IPS-15b (cell line): ENCODE results near the gene EFCAB3.
"Not testable (repeated sequence)": the region's sequence is repeated elsewhere in the genome, so short reads cannot be mapped to it uniquely, and the experiment has no call there.

ENCODE experiments used
- H3K27me3 ChIP-seq: one replicate; pipeline ENCODE4 v1.6.1; 2013; ENCODE audit warnings: low read length; ENCODE audit not compliant: control insufficient read depth, insufficient read depth
- H3K36me3 ChIP-seq: one replicate; pipeline ENCODE4 v1.6.1; 2013; ENCODE audit warnings: low read length; ENCODE audit not compliant: control insufficient read depth, insufficient read depth
- H3K4me1 ChIP-seq: one replicate; pipeline ENCODE4 v1.6.1; 2013; ENCODE audit warnings: mild to moderate bottlenecking, low read length; ENCODE audit not compliant: control insufficient read depth, insufficient read depth
- H3K4me3 ChIP-seq: one replicate; pipeline ENCODE4 v1.5.1; 2013; ENCODE audit warnings: low read depth, low read length
- H3K9ac ChIP-seq: one replicate; pipeline ENCODE4 v1.6.1; 2013; ENCODE audit warnings: low read depth, mild to moderate bottlenecking, low read length
- H3K9me3 ChIP-seq: one replicate; pipeline ENCODE4 v1.6.1; 2013; ENCODE audit warnings: mild to moderate bottlenecking, low read length; ENCODE audit not compliant: control insufficient read depth, insufficient read depth

The EFCAB3 gene

GRCh38 chr17:62426214-62426613 is 45.9 kb downstream of the EFCAB3 start:
- not testable (repeated sequence) for H3K4me3 ChIP-seq, H3K9ac ChIP-seq

DNA sequence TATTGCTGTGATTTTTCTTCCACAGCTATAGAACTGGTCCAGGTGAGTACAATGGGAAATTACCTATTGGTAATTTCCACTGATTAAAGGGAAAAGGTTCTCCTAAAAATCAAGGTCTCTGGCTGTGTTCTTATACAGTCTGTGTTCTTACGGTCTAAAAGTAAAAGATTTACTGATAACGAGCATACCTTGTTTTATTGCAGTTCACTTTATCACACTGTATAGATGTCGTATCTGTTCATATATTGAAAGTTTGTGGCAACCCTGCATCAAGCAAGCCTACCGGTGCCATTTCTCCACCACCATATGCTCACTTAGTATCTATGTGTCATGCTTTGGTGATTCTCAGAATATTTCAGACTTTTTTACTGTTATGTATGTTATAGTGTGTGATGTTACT is 54.9 kb downstream of the EFCAB3 start:
- H3K27me3 ChIP-seq, H3K4me3 ChIP-seq, H3K4me1 ChIP-seq, H3K36me3 ChIP-seq, H3K9ac ChIP-seq, H3K9me3 ChIP-seq: not testable (repeated sequence)

More at GRCh38 chr17:62426214-62426613, 45.9 kb downstream of the EFCAB3 start:
- H3K27me3 ChIP-seq, H3K4me1 ChIP-seq, H3K36me3 ChIP-seq, H3K9me3 ChIP-seq: not testable (repeated sequence)

DNA sequence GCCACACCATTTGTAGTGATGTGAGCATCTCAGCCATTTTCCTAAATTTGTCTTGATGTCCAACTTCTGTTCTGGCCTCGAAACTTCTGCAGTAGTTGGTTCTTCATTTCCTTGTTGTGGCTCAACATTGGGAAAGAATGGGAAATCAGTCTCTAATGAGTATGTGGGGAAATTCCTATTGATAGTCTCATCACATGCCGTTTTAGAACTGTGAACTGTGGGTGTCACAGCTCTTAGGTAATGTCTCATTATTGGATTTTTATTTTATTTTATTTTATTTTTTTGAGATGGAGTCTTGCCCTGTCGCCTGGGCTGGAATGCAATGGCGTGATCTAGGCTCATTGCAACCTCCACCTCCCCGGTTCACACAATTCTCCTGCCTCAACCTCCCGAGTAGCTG is 60.8 kb downstream of the EFCAB3 start:
- H3K4me1 ChIP-seq, H3K27me3 ChIP-seq, H3K9ac ChIP-seq, H3K9me3 ChIP-seq, H3K4me3 ChIP-seq: not testable (repeated sequence)
- peaks cover 17% of the 10 kb centered on the region for H3K36me3 ChIP-seq

GRCh38 chr17:62444063-62444462 is 63.7 kb downstream of the EFCAB3 start:
- Histone ChIP-seq H3K9me3 (no peaks in the 10 kb centered on the region), H3K27me3 (no peaks in the 10 kb centered on the region), H3K4me3 (no peak overlapping the region), H3K36me3 (peaks cover 20% of the 10 kb centered on the region), H3K9ac (no peak overlapping the region), H3K4me1 (no peaks in the 10 kb centered on the region)

GRCh38 chr17:62445791-62446190 is 65.4 kb downstream of the EFCAB3 start:
- H3K27me3 ChIP-seq, H3K9ac ChIP-seq, H3K9me3 ChIP-seq, H3K4me1 ChIP-seq, H3K4me3 ChIP-seq: not testable (repeated sequence)
- peaks cover 17% of the 10 kb centered on the region for H3K36me3 ChIP-seq

DNA sequence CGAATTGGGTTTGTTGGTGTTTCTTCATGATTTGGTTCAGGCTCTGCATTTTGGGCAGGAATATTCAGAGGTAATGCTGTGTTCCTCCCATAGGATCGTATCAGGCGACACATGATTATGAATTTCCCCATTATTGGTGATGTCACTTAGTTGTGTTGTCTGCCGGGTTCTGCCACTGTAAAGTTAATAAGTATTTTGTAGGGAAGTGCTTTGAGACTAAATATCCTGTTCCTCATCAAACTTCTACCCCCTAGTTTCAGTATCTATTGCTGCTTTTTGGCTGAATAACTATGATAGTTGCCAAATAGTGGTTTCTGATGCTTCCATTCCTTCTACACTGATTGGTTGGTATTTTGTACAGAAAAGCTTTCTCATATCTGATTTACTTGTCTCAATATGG is 71.8 kb downstream of the EFCAB3 start:
- not testable (repeated sequence) for H3K9ac ChIP-seq, H3K27me3 ChIP-seq, H3K4me3 ChIP-seq, H3K9me3 ChIP-seq, H3K4me1 ChIP-seq, H3K36me3 ChIP-seq

DNA sequence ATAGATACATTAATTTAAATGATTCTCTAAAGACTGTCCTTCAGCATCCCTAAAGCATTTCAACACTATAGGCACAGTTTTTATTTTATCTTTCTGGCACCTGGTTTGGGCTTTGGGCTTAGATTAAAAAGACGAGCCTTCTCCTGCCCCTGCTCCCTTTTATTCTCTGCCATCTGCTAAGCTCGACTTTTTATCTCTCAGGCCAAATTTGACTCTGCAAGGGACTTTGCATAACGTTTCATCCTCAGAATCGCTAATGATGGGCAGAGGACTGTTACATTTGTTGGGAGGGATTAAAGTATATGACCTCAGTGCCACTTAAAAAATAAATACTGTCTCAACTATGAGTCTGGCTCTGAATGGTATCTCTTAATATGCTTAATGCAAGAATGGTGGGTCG is 72.7 kb downstream of the EFCAB3 start:
- H3K36me3 ChIP-seq, H3K27me3 ChIP-seq, H3K9ac ChIP-seq, H3K4me3 ChIP-seq, H3K9me3 ChIP-seq, H3K4me1 ChIP-seq: not testable (repeated sequence)

GRCh38 chr17:62453656-62454055 is 73.3 kb downstream of the EFCAB3 start:
- not testable (repeated sequence) for H3K4me3 ChIP-seq, H3K9ac ChIP-seq, H3K4me1 ChIP-seq, H3K36me3 ChIP-seq, H3K9me3 ChIP-seq, H3K27me3 ChIP-seq

DNA sequence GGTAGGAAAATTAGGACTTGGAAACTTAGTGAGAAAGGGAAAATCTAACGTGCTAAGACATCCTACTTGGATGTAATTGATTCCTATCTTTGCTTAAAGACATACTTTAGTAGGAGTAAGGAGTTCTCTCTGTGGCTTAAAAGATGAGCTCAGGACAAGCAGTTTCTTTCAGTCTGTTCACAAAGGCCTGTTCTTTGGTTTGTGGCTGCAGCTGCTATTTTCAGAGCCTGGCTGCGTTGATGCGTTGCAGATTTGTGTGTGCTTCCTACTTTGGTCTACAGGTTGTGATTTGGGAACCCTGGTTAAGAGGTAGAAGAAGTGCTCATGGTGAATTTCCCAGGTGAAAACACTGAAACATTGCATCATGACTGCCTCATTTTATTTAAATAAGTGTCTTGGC is 73.8 kb downstream of the EFCAB3 start:
- H3K27me3 ChIP-seq, H3K9me3 ChIP-seq, H3K9ac ChIP-seq, H3K4me3 ChIP-seq, H3K4me1 ChIP-seq, H3K36me3 ChIP-seq: not testable (repeated sequence)

DNA sequence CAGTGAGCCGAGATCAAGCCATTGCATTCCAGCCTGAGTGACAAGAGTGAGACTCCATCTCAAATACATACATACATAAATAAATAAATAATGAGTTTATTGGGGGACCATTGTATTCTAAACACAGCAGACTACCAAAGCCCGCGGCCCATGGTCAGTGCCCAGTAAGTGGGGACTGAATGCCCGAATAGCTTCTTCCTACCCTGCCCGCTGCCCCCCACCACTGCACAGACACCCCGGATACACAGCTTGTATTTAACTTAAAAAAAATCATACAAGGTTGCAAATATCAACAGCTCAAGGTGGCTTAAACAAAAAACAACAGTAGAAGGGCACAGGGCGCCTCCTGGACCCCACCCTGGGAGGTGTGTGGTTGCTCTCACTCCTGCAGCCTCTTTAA is 75.7 kb downstream of the EFCAB3 start:
- H3K4me3 ChIP-seq: no peak overlapping the region
- H3K9ac ChIP-seq: no peak overlapping the region
- H3K9me3 ChIP-seq: no peaks in the 10 kb centered on the region
- no peaks in the 10 kb centered on the region for H3K27me3 ChIP-seq
- H3K36me3 ChIP-seq: no peaks in the 10 kb centered on the region
- H3K4me1 ChIP-seq: no peaks in the 10 kb centered on the region

DNA sequence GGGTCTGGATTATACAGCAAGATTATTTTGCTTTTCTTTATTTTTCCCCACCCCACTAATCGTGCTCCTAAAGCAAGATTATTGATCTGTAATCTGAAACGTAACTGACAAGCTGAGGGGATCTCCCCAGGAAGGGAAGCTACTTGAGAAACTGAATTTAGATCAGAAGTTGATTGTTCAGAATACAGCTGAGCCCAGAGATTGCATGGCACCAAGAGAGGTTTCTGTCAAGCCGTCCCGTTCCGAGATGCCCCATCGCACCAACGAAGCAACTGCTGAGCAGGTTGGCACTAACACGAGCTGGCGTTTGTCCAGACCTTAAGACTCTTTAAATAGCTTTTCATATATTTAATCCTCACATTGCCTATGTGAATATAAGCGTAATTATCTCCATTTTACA is 78.1 kb downstream of the EFCAB3 start:
- not testable (repeated sequence) for H3K9ac ChIP-seq, H3K27me3 ChIP-seq, H3K4me3 ChIP-seq, H3K4me1 ChIP-seq, H3K9me3 ChIP-seq, H3K36me3 ChIP-seq

DNA sequence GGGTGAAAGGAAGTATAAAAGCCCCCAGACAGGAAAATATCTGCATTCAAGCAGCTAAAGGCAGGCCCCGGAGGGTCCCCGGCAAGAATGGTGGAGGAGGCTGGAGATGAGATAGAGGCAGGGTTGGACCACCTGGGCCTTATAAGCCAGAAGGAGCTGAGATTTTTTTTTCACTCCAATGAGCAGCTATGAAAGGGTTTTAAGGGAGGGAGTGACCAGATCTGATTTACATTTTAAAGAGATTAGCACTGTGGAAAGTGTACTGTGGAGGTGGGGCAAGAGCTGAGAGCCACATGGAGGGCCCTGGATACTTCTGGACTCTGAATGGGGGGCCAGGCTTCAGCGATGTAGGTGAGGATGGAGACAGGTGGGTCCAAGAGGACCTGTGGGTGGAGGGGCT is 84.1 kb downstream of the EFCAB3 start:
- H3K9ac ChIP-seq, H3K4me1 ChIP-seq, H3K4me3 ChIP-seq, H3K9me3 ChIP-seq, H3K27me3 ChIP-seq, H3K36me3 ChIP-seq: not testable (repeated sequence)

- H3K9ac ChIP-seq, H3K36me3 ChIP-seq, H3K4me1 ChIP-seq, H3K4me3 ChIP-seq, H3K27me3 ChIP-seq, H3K9me3 ChIP-seq: not testable (repeated sequence)
These were observed 84.9 kb downstream of the EFCAB3 start for GRCh38 chr17:62465271-62465670.
